Stomach (tissue), 4 donors: Measurements from ENCODE around the gene CASQ1.

ENCODE experiments used
- POLR2A ChIP-seq, 4 donors: fragments of 450-650 bp; IDR thresholded peaks; one replicate each; pipeline ENCODE4 v1.6.1; 2016; ENCODE audit warnings: antibody characterized with exemption in 4 of 4, control low read depth in 2 of 4, mild to moderate bottlenecking in 1 of 4, moderate library complexity in 1 of 4
- POLR2AphosphoS5 ChIP-seq, 3 donors: sonication (generic); formaldehyde crosslinking; IDR thresholded peaks; one replicate each; pipeline ENCODE4 v1.6.1; 2016; ENCODE audit warnings: antibody characterized with exemption in 3 of 3

DNA sequence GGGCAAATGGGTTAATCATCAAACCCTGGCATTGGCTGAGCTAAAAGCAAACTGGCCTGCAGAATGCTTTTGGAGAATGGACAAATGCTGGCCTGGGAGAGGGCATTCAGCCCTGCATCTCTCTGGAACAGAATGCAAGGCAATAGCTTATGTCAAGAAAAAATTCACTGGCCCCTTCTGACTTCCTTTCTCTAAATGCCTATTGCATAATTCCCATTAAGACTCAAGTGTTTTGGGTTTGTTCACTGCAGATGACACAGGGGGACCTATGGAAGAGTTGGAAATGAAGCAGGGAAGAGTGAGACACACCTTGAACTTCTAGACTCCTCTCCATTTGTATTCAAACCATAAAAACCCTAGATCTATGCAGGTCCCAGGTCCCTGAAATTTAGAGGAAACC, 30.7 kb downstream of the CASQ1 start:
- no peak for TF ChIP-seq POLR2AphosphoS5 (IDR thresholded peaks at IDR 0.05)
- no peak for TF ChIP-seq POLR2A (IDR thresholded peaks at IDR 0.05)
